ENCODE data around the gene AMPD1.

The AMPD1 gene

DNA sequence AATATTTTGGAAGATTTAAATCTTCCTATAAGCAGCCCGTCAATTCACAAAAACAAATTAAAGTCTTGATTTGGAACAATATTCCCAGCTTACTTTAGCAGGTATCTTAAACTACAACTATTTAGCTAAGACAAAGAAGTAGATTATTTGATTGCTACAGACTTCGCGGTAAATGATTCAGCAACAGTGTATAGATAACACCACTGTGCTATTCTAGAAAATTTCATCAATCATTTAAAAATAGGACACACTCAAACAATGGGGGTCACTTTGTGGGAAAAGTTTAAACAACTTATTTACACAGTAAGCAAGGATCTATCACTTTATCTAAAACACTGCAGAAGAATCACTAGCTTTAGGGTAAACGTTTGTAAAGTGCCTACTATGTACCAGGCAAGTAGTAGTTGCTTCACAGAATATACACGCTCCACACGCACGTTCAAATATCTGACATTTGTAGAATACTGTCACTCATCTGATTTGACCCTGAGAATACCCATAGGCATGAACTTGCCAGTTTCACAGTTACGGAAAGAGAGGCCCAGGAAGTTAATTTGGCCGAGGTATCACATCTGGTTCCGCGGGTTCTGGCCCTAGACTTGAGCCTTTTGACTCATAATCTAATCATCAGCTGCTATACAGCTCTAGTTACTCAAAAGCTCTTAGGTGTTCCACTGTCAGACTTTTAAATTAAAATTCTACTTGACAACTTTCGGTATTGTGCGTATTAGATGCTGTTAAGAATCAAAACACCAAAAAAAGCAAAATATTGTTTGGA, 26.4 kb downstream of the AMPD1 start:
- Histone ChIP-seq H3K9me3 (ENCODE audit: insufficient read depth, low read length) (no peaks in the 10 kb centered on the region), H3K36me3 (replicated peaks; ENCODE audit: low read depth, low read length) (no peaks in the 10 kb centered on the region), H2AFZ (ENCODE audit: low read depth, low read length) (peak overlapping the region; percentile 87), H3K4me2 (ENCODE audit: low read length) (peak overlapping the region; percentile 83), H3K4me3 (ENCODE audit: low read length) (peak overlapping the region; percentile 86), H3K79me2 (ENCODE audit: low read length) (no peaks in the 10 kb centered on the region), H4K20me1 (ENCODE audit: insufficient read depth, low read length) (no peaks in the 10 kb centered on the region), H3K27ac (ENCODE audit: low read length) (no peak overlapping the region), H3K27me3 (ENCODE audit: low read depth, low read length) (peaks cover 8% of the 10 kb centered on the region; the same call in 1 of the 2 replicates), H3K4me1 (ENCODE audit: low read length) (peaks cover 5% of the 10 kb centered on the region; the same call in 1 of the 2 replicates), H3K9ac (ENCODE audit: low read length) (peak overlapping the region; percentile 33)
- TF ChIP-seq CTCF (IDR thresholded peaks at IDR 0.05; ENCODE audit: low read depth, low read length) (no peak), EZH2phosphoT487 (IDR thresholded peaks at IDR 0.05; ENCODE audit: low read depth) (no peak)

- no peak for TF ChIP-seq EZH2phosphoT487 (IDR thresholded peaks at IDR 0.05; ENCODE audit: low read depth)
- no peak for TF ChIP-seq CTCF (IDR thresholded peaks at IDR 0.05; ENCODE audit: low read depth, low read length)
- Histone ChIP-seq H3K27ac (ENCODE audit: low read length) (no peak overlapping the region), H4K20me1 (ENCODE audit: insufficient read depth, low read length) (no peaks in the 10 kb centered on the region), H3K4me1 (ENCODE audit: low read length) (peaks cover 5% of the 10 kb centered on the region; the same call in 1 of the 2 replicates), H3K27me3 (ENCODE audit: low read depth, low read length) (peaks cover 8% of the 10 kb centered on the region; the same call in 1 of the 2 replicates), H3K36me3 (replicated peaks; ENCODE audit: low read depth, low read length) (no peaks in the 10 kb centered on the region), H3K9me3 (ENCODE audit: insufficient read depth, low read length) (no peaks in the 10 kb centered on the region), H3K4me3 (ENCODE audit: low read length) (no peak overlapping the region), H3K4me2 (ENCODE audit: low read length) (no peak overlapping the region), H3K9ac (ENCODE audit: low read length) (no peak overlapping the region), H2AFZ (ENCODE audit: low read depth, low read length) (no peak overlapping the region), H3K79me2 (ENCODE audit: low read length) (no peaks in the 10 kb centered on the region)
These were observed 27.0 kb downstream of the AMPD1 start for GRCh38 chr1:114668373-114668772.

GRCh38 chr1:114666954-114667353, 28.4 kb downstream of the AMPD1 start:
- H3K36me3 ChIP-seq (replicated peaks; ENCODE audit: low read depth, low read length) = no peaks in the 10 kb centered on the region
- H2AFZ ChIP-seq (ENCODE audit: low read depth, low read length) = no peak overlapping the region
- no peaks in the 10 kb centered on the region for H3K9me3 ChIP-seq (ENCODE audit: insufficient read depth, low read length)
- H3K27ac ChIP-seq (ENCODE audit: low read length) = no peak overlapping the region
- H3K27me3 ChIP-seq (ENCODE audit: low read depth, low read length) = peaks cover 8% of the 10 kb centered on the region; the same call in 1 of the 2 replicates
- H3K9ac ChIP-seq (ENCODE audit: low read length) = no peak overlapping the region
- peaks cover 5% of the 10 kb centered on the region; the same call in 1 of the 2 replicates for H3K4me1 ChIP-seq (ENCODE audit: low read length)
- H4K20me1 ChIP-seq (ENCODE audit: insufficient read depth, low read length) = no peaks in the 10 kb centered on the region
- no peaks in the 10 kb centered on the region for H3K79me2 ChIP-seq (ENCODE audit: low read length)
- no peak overlapping the region for H3K4me2 ChIP-seq (ENCODE audit: low read length)
- TF ChIP-seq CTCF (IDR thresholded peaks at IDR 0.05; ENCODE audit: low read depth, low read length) (no peak), EZH2phosphoT487 (IDR thresholded peaks at IDR 0.05; ENCODE audit: low read depth) (no peak)
- no peak overlapping the region for H3K4me3 ChIP-seq (ENCODE audit: low read length)

GRCh38 chr1:114660238-114660637, 35.1 kb downstream of the AMPD1 start:
- TF ChIP-seq EZH2phosphoT487 (IDR thresholded peaks at IDR 0.05; ENCODE audit: low read depth) = no peak
- TF ChIP-seq CTCF (IDR thresholded peaks at IDR 0.05; ENCODE audit: low read depth, low read length) = no peak
- no peaks in the 10 kb centered on the region for H3K27me3 ChIP-seq (ENCODE audit: low read depth, low read length)
- H3K4me1 ChIP-seq (ENCODE audit: low read length) = no peaks in the 10 kb centered on the region
- no peaks in the 10 kb centered on the region for H3K36me3 ChIP-seq (replicated peaks; ENCODE audit: low read depth, low read length)
- H3K79me2 ChIP-seq (ENCODE audit: low read length) = no peaks in the 10 kb centered on the region
- H4K20me1 ChIP-seq (ENCODE audit: insufficient read depth, low read length) = no peaks in the 10 kb centered on the region
- no peak overlapping the region for H2AFZ ChIP-seq (ENCODE audit: low read depth, low read length)
- no peak overlapping the region for H3K4me2 ChIP-seq (ENCODE audit: low read length)
- no peak overlapping the region for H3K27ac ChIP-seq (ENCODE audit: low read length)
- H3K4me3 ChIP-seq (ENCODE audit: low read length) = no peak overlapping the region
- H3K9ac ChIP-seq (ENCODE audit: low read length) = no peak overlapping the region
- H3K9me3 ChIP-seq (ENCODE audit: insufficient read depth, low read length) = no peaks in the 10 kb centered on the region
